SKM-1 treated with dmso at 0.1 percent for 144 hours (cell line): ENCODE results near the gene ZBED4.

Experiments
- DNase-seq: peaks from one replicate; lab custom pipeline; 2025; ENCODE audit not compliant: unreplicated experiment; lab: John Stamatoyannopoulos, UW

The ZBED4 gene

DNA sequence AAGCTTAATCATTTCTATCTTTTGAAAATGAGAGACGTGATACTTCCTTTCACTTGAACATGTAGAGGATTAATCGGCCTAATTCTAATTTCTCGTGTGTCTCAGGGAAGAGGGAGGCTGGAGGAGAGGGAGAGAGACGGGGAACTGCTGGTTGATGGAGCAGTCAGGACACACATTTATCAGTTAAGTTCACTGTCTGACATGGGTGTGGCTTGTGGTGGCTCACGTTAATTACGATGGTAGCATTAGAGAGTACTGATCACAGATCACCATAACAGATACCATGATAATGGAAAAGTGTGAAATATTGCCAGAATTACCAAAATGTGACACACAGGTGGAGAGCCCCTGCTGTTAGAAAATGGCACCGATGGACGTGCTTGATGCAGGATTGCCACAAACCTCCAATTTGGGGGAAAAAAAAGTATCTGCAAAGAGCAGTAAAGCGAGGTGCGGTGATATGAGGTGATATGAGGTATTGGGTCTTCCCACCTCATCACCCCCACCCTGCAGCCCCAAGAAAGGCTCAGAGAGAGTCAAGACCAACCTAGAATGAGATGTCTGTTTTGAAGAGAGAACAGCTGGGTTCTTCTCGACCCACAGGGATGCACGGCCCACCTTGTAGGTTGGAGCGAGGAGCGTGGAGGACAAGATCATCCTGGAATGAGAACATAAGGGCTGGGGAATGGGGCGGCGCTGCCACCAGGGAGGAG lies 19.7 kb downstream of the ZBED4 start:
- no peak for DNase-seq

DNA sequence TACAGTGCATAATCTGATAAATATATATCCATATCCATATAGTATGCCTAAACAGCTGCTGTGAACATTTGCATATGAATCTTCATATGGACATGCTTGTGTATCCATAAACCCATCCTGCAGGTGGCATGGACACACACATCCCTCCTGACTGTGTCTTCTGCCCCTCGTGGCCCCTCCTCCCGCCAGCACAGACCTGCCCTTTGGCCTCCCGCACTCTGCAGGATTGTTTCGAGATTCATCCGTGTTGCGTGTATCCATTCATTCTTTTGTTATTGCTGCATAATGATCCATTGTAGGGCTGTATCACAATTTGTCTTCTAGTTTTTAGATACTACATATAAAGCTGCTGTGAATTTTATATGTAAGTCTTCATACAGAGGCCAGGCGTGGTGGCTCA lies 24.0 kb downstream of the ZBED4 start:
- DNase-seq = no peak

DNA sequence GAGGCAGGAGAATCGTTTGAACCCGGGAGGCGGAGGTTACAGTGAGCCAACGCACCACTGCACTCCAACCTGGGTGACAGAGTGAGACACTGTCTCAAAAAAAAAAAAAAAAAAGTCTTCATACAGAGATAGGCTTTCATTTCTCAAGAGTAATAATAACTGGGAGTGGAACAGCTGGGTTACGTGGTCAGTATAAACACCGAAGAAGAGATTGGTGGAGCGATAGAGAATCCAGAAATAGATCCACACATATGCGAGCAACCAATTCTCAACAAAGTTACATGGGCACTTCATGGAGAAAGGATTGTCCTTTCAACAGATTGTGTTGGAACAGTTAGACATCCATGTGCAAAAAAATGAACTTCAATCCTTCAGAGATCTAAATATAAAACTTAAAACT lies 24.6 kb downstream of the ZBED4 start:
- DNase-seq = no peak

- DNase-seq = no peak
Observed at GRCh38 chr22:49879871-49880270, 26.2 kb downstream of the ZBED4 start.

GRCh38 chr22:49880281-49880680 lies 26.6 kb downstream of the ZBED4 start:
- no peak for DNase-seq

DNA sequence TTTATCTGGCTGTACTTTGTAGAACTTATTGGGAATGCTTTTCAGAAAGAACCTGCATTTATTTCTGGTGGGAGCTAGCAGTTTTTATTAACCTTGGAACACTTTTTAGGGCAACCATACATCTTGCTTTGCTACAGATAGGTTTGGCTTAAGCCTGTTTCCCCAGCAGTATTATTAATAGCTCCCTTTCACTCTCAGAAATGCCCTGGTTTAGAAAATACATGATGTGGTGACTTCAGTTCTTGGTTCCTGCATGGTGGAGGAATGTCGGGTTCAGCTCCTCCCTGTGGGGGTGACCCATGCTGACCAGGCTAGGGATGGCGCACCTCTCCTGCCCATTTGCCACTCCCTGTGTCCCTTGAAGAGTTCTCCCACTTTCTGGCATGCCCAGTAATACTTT lies 28.2 kb downstream of the ZBED4 start:
- DNase-seq = no peak

DNA sequence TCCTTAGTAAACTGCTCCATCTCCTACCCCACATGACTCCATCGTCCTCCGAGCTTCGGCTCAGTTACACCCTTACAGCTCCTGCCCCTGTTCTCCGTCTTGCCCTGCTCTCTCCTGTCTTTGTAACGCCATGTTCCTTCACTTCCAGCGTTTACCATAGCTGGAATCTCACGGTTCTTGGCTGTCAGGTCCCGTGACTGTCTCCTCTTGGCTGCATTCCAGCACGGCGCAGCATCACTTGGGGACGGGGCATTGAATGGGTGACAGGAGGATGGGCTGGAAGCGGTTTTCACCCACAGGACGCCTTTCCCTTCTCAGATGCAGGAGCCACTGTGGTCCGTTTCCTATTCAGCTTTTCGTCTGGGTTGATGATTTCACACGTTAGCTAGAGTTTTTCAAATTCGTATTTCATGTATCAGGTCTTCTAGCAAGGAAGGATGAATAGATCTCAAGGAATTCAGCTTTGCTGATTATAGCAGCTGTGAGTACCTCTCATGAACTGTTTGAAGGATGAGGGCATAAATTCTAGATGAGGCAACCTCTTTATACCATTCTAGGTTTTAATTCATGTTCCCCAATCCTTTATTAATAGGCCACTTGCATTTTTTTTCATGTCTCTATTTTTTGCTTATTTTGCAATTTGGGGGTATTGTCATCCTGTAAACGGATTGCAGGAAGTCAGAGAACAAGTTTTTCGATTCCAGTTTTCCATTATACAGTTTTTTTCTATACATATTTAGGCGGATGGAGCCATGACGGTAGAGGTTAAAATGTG lies 29.1 kb downstream of the ZBED4 start:
- DNase-seq = no peak

DNA sequence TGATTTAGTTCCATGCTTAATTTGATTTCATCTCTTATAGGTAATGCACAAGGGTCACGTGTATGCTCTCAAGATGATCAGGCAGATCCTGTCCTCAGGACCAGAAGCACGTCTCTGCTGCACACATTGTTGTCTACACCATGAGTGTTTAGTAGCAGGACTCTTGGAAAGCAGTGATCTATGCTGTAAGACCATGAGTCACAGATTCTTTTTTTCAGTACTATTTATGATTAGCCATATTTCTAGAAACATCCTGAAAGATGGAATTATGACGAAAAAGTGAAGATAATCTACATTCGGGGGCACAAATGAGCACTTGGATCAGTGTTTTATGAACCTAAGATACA lies 29.6 kb downstream of the ZBED4 start:
- DNase-seq = no peak

GRCh38 chr22:49884075-49884474 lies 30.4 kb downstream of the ZBED4 start:
- no peak for DNase-seq

GRCh38 chr22:49884503-49885260 lies 31.0 kb downstream of the ZBED4 start:
- no peak for DNase-seq

DNA sequence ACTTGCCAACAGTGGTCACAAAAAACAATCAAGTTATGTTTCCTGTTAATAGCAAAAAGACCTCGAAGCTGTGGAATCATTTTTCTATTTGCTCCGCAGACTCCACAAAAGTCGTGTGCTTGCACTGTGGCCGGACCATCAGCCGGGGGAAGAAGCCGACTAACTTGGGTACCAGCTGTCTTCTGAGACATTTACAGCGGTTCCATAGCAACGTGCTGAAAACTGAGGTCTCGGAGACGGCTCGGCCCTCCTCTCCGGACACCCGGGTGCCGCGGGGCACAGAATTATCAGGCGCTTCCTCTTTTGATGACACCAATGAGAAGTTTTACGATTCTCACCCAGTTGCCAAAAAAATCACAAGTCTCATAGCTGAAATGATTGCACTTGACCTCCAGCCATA lies 31.6 kb downstream of the ZBED4 start:
- no peak for DNase-seq

DNA sequence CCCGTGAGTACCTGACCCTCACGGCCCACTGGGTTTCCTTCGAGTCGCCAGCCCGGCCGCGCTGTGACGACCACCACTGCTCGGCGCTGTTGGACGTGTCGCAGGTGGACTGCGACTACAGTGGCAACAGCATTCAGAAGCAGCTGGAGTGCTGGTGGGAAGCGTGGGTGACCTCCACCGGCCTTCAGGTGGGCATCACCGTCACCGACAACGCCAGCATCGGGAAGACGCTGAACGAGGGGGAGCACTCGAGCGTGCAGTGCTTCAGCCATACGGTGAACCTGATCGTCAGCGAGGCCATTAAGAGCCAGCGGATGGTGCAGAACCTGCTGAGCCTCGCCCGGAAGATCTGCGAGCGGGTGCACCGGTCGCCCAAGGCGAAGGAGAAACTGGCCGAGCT lies 32.2 kb downstream of the ZBED4 start:
- DNase-seq = no peak

- no peak for DNase-seq
Observed at GRCh38 chr22:49886346-49887063, 32.9 kb downstream of the ZBED4 start.

DNA sequence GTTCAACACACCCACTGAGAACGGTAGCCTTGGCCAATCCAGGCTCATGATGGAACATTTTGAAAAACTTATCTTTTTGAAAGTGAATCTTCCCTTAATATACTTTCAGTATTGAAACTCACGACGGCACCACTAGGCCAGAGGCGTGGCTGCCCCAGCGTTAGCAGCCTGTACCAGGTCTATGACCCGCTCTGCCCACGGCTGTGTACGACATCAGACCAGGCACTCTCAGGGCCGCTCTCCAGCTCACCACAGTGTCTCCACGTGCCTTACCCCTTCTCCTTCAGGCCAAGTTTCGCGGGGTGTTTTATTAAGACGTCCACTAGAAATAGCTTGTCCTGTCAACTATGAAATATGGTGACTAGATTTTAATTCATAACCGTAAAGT lies 33.4 kb downstream of the ZBED4 start:
- no peak for DNase-seq

GRCh38 chr22:49887702-49888101 lies 34.1 kb downstream of the ZBED4 start:
- no peak for DNase-seq

- DNase-seq = no peak
Observed at GRCh38 chr22:49889071-49889470, 35.4 kb downstream of the ZBED4 start.

- DNase-seq = no peak
Observed at GRCh38 chr22:49892226-49892899, 38.7 kb downstream of the ZBED4 start.

GRCh38 chr22:49893025-49893424 lies 39.4 kb downstream of the ZBED4 start:
- DNase-seq = no peak

DNA sequence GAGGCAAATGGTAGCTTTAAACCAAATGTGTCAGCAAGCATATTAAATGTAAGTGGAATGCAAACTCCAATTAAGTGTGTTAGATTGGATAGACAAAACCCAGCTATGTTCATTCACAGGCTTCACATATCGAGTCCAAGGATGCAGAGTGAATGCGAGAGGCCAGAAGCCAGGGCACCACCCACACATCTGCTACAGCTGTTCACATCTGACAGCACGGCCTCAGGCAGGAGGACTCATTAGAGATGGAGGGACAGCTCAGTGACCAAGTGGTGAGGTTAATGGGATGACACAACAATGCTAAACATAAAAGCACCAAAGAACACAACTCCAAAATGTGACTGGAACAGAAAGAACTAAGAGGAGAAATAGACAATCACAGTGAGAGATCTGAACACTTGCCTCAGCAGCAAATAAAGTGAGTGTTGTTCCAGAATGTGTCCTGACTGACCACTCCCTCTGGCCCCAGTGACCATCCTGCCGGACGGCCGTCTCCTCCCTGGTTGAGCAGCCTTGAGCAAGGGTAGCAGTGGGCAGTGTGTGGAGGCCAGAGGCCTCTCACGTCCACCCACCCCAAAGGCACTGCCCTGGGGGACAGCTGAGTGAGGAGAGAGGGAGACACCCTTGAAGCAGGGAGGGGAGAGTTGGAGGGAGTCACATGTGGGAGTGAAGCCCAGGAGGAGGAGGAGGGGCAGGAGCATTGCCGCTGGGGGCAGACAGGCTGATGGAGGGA lies 40.8 kb downstream of the ZBED4 start:
- no peak for DNase-seq

DNA sequence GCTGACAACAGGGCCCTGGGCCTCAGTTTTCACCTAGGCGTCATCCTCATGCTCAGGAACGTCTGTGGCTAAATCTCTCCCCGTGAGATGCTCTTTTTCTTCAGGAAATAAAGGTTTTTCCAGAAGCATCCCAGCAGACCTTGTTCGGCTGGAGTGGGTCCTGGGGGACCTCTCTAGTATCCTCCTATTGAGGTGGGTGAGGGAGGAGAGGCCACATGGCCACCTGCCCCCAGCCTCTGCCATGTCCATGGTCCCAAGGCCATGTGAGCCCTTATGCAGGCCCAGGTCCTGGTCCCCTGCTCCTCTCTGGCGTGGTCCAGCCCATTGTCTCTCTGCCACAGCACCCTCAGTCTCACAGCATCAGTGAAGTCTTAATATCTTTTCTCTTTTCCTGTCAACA lies 42.6 kb downstream of the ZBED4 start:
- DNase-seq = no peak
